ENCODE data around the gene ZFP82.

DNA sequence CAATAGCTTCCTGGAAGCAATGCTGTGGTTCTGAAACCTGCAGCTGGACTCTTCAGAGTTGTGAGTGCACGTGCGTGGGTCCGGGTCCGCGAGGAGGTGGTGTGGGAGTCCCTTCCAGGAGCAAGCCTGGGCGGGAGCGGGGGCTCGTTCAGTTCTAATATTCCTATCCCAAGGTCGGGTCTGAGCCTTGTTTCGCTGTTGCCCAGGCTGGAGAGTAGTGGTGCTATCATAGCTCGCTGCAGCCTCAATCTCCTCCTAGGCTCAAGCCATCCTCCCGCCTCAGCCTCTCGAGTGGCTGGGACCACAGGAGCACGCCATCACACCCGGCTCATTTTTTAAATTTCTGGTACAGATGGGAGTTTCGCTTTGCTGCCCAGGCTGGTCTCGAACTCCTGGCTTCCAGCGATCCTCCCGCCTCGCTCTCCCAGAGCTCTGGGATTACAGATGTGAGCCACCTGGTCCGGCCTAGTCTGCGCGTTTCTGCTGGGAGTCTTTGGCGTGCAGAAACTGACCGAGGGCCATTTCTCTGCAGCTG is 625 bp downstream of the ZFP82 start:
- no peak for TF ChIP-seq CTCF (conservative IDR thresholded peaks at IDR 0.05; ENCODE audit: low read depth, low read length)
- TF ChIP-seq EZH2 (IDR thresholded peaks at IDR 0.05; ENCODE audit: borderline replicate concordance, low read depth, low read length, poor library complexity, severe bottlenecking): no peak

Measured in A673 (cell line).